Left hindlimb (tissue), 1 donor: ENCODE measurements around the gene CACNA2D3.
"Not testable (repeated sequence)": the region's sequence is repeated elsewhere in the genome, so short reads cannot be mapped to it uniquely, and the experiment has no call there.

Experiments used
- DNase-seq: peaks from one replicate; pipeline ENCODE4 v3.0.0-alpha.2; 2018

CACNA2D3 gene

GRCh38 chr3:54954521-54954920, 832.2 kb downstream of the CACNA2D3 start:
- DNase-seq = no peak

GRCh38 chr3:54955496-54955895, 833.1 kb downstream of the CACNA2D3 start:
- no peak for DNase-seq

GRCh38 chr3:54955941-54956340, 833.6 kb downstream of the CACNA2D3 start:
- no peak for DNase-seq

- DNase-seq = no peak
Observed at GRCh38 chr3:54957711-54958110, 835.4 kb downstream of the CACNA2D3 start.

GRCh38 chr3:54960082-54960481, 837.7 kb downstream of the CACNA2D3 start:
- DNase-seq = no peak

- DNase-seq = no peak
Observed at GRCh38 chr3:54960701-54961100, 838.3 kb downstream of the CACNA2D3 start.

- no peak for DNase-seq
Observed at GRCh38 chr3:54962200-54962599, 839.8 kb downstream of the CACNA2D3 start.

GRCh38 chr3:54963641-54964040, 841.3 kb downstream of the CACNA2D3 start:
- no peak for DNase-seq

GRCh38 chr3:54964081-54964480, 841.7 kb downstream of the CACNA2D3 start:
- no peak for DNase-seq

- DNase-seq = no peak
Observed at GRCh38 chr3:54965746-54966145, 843.4 kb downstream of the CACNA2D3 start.

- no peak for DNase-seq
Observed at GRCh38 chr3:54966979-54967378, 844.6 kb downstream of the CACNA2D3 start.

- no peak for DNase-seq
Observed at GRCh38 chr3:54967731-54968161, 845.4 kb downstream of the CACNA2D3 start.

GRCh38 chr3:54968546-54969172, 846.3 kb downstream of the CACNA2D3 start:
- DNase-seq = no peak

GRCh38 chr3:54969652-54970051, 847.3 kb downstream of the CACNA2D3 start:
- DNase-seq = no peak

- DNase-seq = no peak
Observed at GRCh38 chr3:54970895-54971294, 848.5 kb downstream of the CACNA2D3 start.

- DNase-seq = no peak
Observed at GRCh38 chr3:54977439-54977838, 855.1 kb downstream of the CACNA2D3 start.

GRCh38 chr3:54977946-54978345, 855.6 kb downstream of the CACNA2D3 start:
- DNase-seq = not testable (repeated sequence)

- DNase-seq = no peak
Observed at GRCh38 chr3:54982807-54983206, 860.5 kb downstream of the CACNA2D3 start.

- no peak for DNase-seq
Observed at GRCh38 chr3:54983266-54984099, 861.1 kb downstream of the CACNA2D3 start.

- DNase-seq = no peak
Observed at GRCh38 chr3:54985856-54986255, 863.5 kb downstream of the CACNA2D3 start.

GRCh38 chr3:54986294-54986693, 863.9 kb downstream of the CACNA2D3 start:
- DNase-seq = no peak

GRCh38 chr3:54987719-54988118, 865.4 kb downstream of the CACNA2D3 start:
- DNase-seq = no peak

GRCh38 chr3:54988302-54988837, 866.0 kb downstream of the CACNA2D3 start:
- no peak for DNase-seq
